ENCODE data around the gene ADGRF4.

The ADGRF4 gene

DNA sequence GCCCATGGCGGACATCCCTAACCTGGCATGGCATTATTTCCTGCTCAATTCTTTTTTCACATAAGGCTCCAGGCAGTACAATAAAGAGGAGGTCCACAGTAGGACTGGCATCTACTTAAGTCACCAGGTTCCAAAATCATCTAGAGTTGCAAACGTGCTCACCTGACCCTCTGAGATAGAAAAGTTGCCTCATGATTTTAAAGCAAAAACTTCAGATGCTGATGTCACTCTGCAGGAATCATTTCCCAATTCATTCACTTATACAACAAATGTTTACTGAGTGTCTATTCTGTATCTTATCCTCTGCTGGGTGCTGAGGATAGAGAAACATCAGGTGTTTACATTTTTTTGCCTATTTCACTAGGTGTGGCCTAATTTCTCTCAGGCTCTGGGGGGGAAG lies 2.2 kb downstream of the ADGRF4 start:
- H3K4me3 ChIP-seq (ENCODE audit: low read depth in 1 of 2, low read length in 2 of 2), result no peak overlapping the region
- H3K4me1 ChIP-seq (ENCODE audit: insufficient read depth, low read length), result no peaks in the 10 kb centered on the region
- no peaks in the 10 kb centered on the region for H3K79me2 ChIP-seq (ENCODE audit: insufficient read depth, low read length)
- TF ChIP-seq EZH2 (IDR thresholded peaks at IDR 0.05; ENCODE audit: borderline replicate concordance, low read depth, low read length, severe bottlenecking), result no peak
- TF ChIP-seq, protein P1, sequence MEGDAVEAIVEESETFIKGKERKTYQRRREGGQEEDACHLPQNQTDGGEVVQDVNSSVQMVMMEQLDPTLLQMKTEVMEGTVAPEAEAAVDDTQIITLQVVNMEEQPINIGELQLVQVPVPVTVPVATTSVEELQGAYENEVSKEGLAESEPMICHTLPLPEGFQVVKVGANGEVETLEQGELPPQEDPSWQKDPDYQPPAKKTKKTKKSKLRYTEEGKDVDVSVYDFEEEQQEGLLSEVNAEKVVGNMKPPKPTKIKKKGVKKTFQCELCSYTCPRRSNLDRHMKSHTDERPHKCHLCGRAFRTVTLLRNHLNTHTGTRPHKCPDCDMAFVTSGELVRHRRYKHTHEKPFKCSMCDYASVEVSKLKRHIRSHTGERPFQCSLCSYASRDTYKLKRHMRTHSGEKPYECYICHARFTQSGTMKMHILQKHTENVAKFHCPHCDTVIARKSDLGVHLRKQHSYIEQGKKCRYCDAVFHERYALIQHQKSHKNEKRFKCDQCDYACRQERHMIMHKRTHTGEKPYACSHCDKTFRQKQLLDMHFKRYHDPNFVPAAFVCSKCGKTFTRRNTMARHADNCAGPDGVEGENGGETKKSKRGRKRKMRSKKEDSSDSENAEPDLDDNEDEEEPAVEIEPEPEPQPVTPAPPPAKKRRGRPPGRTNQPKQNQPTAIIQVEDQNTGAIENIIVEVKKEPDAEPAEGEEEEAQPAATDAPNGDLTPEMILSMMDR (IDR thresholded peaks at IDR 0.05; ENCODE audit: borderline replicate concordance, extremely low read depth, low read length, poor library complexity, severe bottlenecking), result no peak
- ATAC-seq (ENCODE audit: insufficient read depth, low read depth), result no peak
- H3K9me3 ChIP-seq (ENCODE audit: insufficient read depth, low read length, severe bottlenecking), result no peaks in the 10 kb centered on the region
- no peak overlapping the region for H3K4me2 ChIP-seq (ENCODE audit: insufficient read depth, low read length)
- H4K20me1 ChIP-seq (ENCODE audit: insufficient read depth, low read length), result no peaks in the 10 kb centered on the region
- DNase-seq, result no peak
- H3K27me3 ChIP-seq (ENCODE audit: insufficient read depth, low read length, poor library complexity), result no peaks in the 10 kb centered on the region
- H3K9ac ChIP-seq (ENCODE audit: low read depth, low read length), result no peak overlapping the region
- H3K36me3 ChIP-seq (ENCODE audit: insufficient read depth, low read length), result no peaks in the 10 kb centered on the region
- H2AFZ ChIP-seq (ENCODE audit: low read depth, low read length), result no peak overlapping the region
- no peak overlapping the region for H3K27ac ChIP-seq (ENCODE audit: low read length)

DNA sequence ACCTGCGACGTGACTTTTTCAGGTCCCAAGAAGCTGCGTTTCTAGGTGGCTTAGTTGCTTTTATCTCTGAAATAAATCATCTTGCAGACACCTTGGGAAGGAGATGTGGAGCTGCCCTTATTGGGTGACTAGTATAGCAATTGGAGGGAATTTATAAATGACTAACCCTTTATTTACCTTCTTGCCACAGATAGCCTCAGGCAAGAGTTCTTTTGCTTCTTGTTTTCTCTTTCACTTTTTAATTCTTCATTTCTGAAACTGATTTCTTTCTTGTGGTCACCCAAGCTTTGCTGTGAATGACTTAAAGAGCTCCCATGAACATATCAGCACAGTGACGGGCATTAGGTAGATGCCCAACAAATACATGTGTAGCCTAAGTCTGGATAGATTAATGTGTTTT lies 3.0 kb downstream of the ADGRF4 start:
- no peak for TF ChIP-seq EZH2 (IDR thresholded peaks at IDR 0.05; ENCODE audit: borderline replicate concordance, low read depth, low read length, severe bottlenecking)
- TF ChIP-seq, protein P1 (IDR thresholded peaks at IDR 0.05; ENCODE audit: borderline replicate concordance, extremely low read depth, low read length, poor library complexity, severe bottlenecking), result no peak
- DNase-seq (no peak), ATAC-seq (ENCODE audit: insufficient read depth, low read depth) (no peak)
- no peak overlapping the region for H2AFZ ChIP-seq (ENCODE audit: low read depth, low read length)
- H3K4me2 ChIP-seq (ENCODE audit: insufficient read depth, low read length), result no peak overlapping the region
- H3K36me3 ChIP-seq (ENCODE audit: insufficient read depth, low read length), result no peaks in the 10 kb centered on the region
- H4K20me1 ChIP-seq (ENCODE audit: insufficient read depth, low read length), result no peaks in the 10 kb centered on the region
- no peak overlapping the region for H3K9ac ChIP-seq (ENCODE audit: low read depth, low read length)
- peaks cover 3% of the 10 kb centered on the region for H3K27me3 ChIP-seq (ENCODE audit: insufficient read depth, low read length, poor library complexity)
- no peak overlapping the region for H3K4me3 ChIP-seq (ENCODE audit: low read depth in 1 of 2, low read length in 2 of 2)
- H3K27ac ChIP-seq (ENCODE audit: low read length), result no peak overlapping the region
- no peaks in the 10 kb centered on the region for H3K4me1 ChIP-seq (ENCODE audit: insufficient read depth, low read length)
- H3K9me3 ChIP-seq (ENCODE audit: insufficient read depth, low read length, severe bottlenecking), result no peaks in the 10 kb centered on the region
- no peaks in the 10 kb centered on the region for H3K79me2 ChIP-seq (ENCODE audit: insufficient read depth, low read length)

GRCh38 chr6:47709160-47709559 lies 10.8 kb downstream of the ADGRF4 start:
- DNase-seq (no peak), ATAC-seq (ENCODE audit: insufficient read depth, low read depth) (no peak)
- no peaks in the 10 kb centered on the region for H3K79me2 ChIP-seq (ENCODE audit: insufficient read depth, low read length)
- no peak overlapping the region for H3K9ac ChIP-seq (ENCODE audit: low read depth, low read length)
- H3K4me1 ChIP-seq (ENCODE audit: insufficient read depth, low read length), result no peaks in the 10 kb centered on the region
- no peak overlapping the region for H3K27ac ChIP-seq (ENCODE audit: low read length)
- no peak overlapping the region for H3K4me2 ChIP-seq (ENCODE audit: insufficient read depth, low read length)
- no peaks in the 10 kb centered on the region for H3K36me3 ChIP-seq (ENCODE audit: insufficient read depth, low read length)
- TF ChIP-seq EZH2 (IDR thresholded peaks at IDR 0.05; ENCODE audit: borderline replicate concordance, low read depth, low read length, severe bottlenecking), result no peak
- TF ChIP-seq, protein P1 (IDR thresholded peaks at IDR 0.05; ENCODE audit: borderline replicate concordance, extremely low read depth, low read length, poor library complexity, severe bottlenecking), result no peak
- H2AFZ ChIP-seq (ENCODE audit: low read depth, low read length), result no peak overlapping the region
- no peaks in the 10 kb centered on the region for H4K20me1 ChIP-seq (ENCODE audit: insufficient read depth, low read length)
- H3K9me3 ChIP-seq (ENCODE audit: insufficient read depth, low read length, severe bottlenecking), result no peaks in the 10 kb centered on the region
- peaks cover 6% of the 10 kb centered on the region for H3K27me3 ChIP-seq (ENCODE audit: insufficient read depth, low read length, poor library complexity)
- no peak overlapping the region for H3K4me3 ChIP-seq (ENCODE audit: low read depth in 1 of 2, low read length in 2 of 2)

- Histone ChIP-seq H3K4me1 (ENCODE audit: insufficient read depth, low read length) (no peaks in the 10 kb centered on the region), H3K36me3 (ENCODE audit: insufficient read depth, low read length) (no peaks in the 10 kb centered on the region), H3K27ac (ENCODE audit: low read length) (no peak overlapping the region), H3K27me3 (ENCODE audit: insufficient read depth, low read length, poor library complexity) (peaks cover 6% of the 10 kb centered on the region), H2AFZ (ENCODE audit: low read depth, low read length) (no peak overlapping the region), H4K20me1 (ENCODE audit: insufficient read depth, low read length) (no peaks in the 10 kb centered on the region), H3K4me3 (ENCODE audit: low read depth in 1 of 2, low read length in 2 of 2) (no peak overlapping the region), H3K9me3 (ENCODE audit: insufficient read depth, low read length, severe bottlenecking) (no peaks in the 10 kb centered on the region), H3K4me2 (ENCODE audit: insufficient read depth, low read length) (no peak overlapping the region), H3K9ac (ENCODE audit: low read depth, low read length) (no peak overlapping the region), H3K79me2 (ENCODE audit: insufficient read depth, low read length) (no peaks in the 10 kb centered on the region)
- no peak for TF ChIP-seq EZH2 (IDR thresholded peaks at IDR 0.05; ENCODE audit: borderline replicate concordance, low read depth, low read length, severe bottlenecking)
- TF ChIP-seq, protein P1 (IDR thresholded peaks at IDR 0.05; ENCODE audit: borderline replicate concordance, extremely low read depth, low read length, poor library complexity, severe bottlenecking), result no peak
- no peak for DNase-seq
- no peak for ATAC-seq (ENCODE audit: insufficient read depth, low read depth)
Measured at GRCh38 chr6:47710295-47710694, 11.9 kb downstream of the ADGRF4 start.
